Immature natural killer cell (primary cell): Measurements from ENCODE around the gene GFM1. TPM values are rescaled to one million over a fixed set of nuclear protein-coding genes. Genes with fewer than 3 reads are reported as not detected.

Experiments used
- DNase-seq, 3 donors: peaks; one replicate each; pipeline ENCODE4 v3.0.0; 2022; ENCODE audit warnings: mixed read lengths in 1 of 3
- H3K27ac Mint-ChIP-seq, 6 donors: one replicate each; pipeline ENCODE4 v1.8.0; 2020; ENCODE audit warnings: mixed read lengths in 6 of 6, mild to moderate bottlenecking in 5 of 6, inconsistent platforms in 4 of 6, moderate library complexity in 3 of 6
- H3K27me3 Mint-ChIP-seq, 3 donors: one replicate each; pipeline ENCODE4 v1.8.0; 2020 to 2021; ENCODE audit warnings: low read depth in 3 of 3, mild to moderate bottlenecking in 3 of 3, mixed read lengths in 3 of 3, moderate library complexity in 3 of 3, inconsistent platforms in 1 of 3
- H3K36me3 Mint-ChIP-seq, 3 donors: one replicate each; pipeline ENCODE4 v1.8.0; 2020; ENCODE audit warnings: mixed read lengths in 3 of 3, inconsistent platforms in 2 of 3, mild to moderate bottlenecking in 2 of 3
- H3K4me1 Mint-ChIP-seq, 2 donors: one replicate each; pipeline ENCODE4 v1.8.0; 2020; ENCODE audit warnings: inconsistent platforms in 2 of 2, mild to moderate bottlenecking in 2 of 2, mixed read lengths in 2 of 2, moderate library complexity in 1 of 2
- H3K4me3 Mint-ChIP-seq, 5 donors: one replicate each; pipeline ENCODE4 v1.8.0; 2020; ENCODE audit warnings: mild to moderate bottlenecking in 5 of 5, mixed read lengths in 5 of 5, inconsistent platforms in 3 of 5, moderate library complexity in 3 of 5
- H3K9me3 Mint-ChIP-seq, 6 donors: one replicate each; pipeline ENCODE4 v1.8.0; 2020; ENCODE audit warnings: mild to moderate bottlenecking in 6 of 6, mixed read lengths in 6 of 6, inconsistent platforms in 4 of 6, moderate library complexity in 3 of 6
- polyA plus RNA-seq, 3 donors: library from polyadenylated mRNA; unstranded; fragments of 300-500 nt; fragmentation: Illumina TruSeq; gene quantifications; one replicate each; pipeline ENCODE4 v1.2.3, GENCODE V29; 2021

Gene GFM1
- polyA plus RNA-seq, 3 donors from 2014 or later, result 18.2 to 38.4 (median 31.8) TPM

- peaks cover 0 to 7% of the 10 kb centered on the region in 2 donors for H3K4me1 Mint-ChIP-seq
- no peak overlapping the region for H3K4me3 Mint-ChIP-seq
- peaks cover 0 to 3% (median 0%) of the 10 kb centered on the region in 6 donors for H3K9me3 Mint-ChIP-seq
- H3K27ac Mint-ChIP-seq, result no peak overlapping the region
- peaks cover 0 to 3% (median 0%) of the 10 kb centered on the region in 3 donors for H3K36me3 Mint-ChIP-seq
- H3K27me3 Mint-ChIP-seq, result peaks cover 0 to 1% (median 0%) of the 10 kb centered on the region in 3 donors
- DNase-seq, result no peak
Measured at GRCh38 chr3:158737976-158738615, 93.8 kb downstream of the GFM1 start.

GRCh38 chr3:158738653-158739052 lies 94.3 kb downstream of the GFM1 start:
- DNase-seq, result no peak

GRCh38 chr3:158739078-158739477 lies 94.8 kb downstream of the GFM1 start:
- Mint-ChIP-seq H3K27ac (no peak overlapping the region), H3K36me3 (peaks cover 0 to 9% (median 0%) of the 10 kb centered on the region in 3 donors), H3K4me3 (no peak overlapping the region), H3K27me3 (peaks cover 0 to 1% (median 0%) of the 10 kb centered on the region in 3 donors), H3K9me3 (peaks cover 0 to 3% (median 0%) of the 10 kb centered on the region in 6 donors), H3K4me1 (peaks cover 0 to 7% of the 10 kb centered on the region in 2 donors)
- DNase-seq, result no peak

More at GRCh38 chr3:158738653-158739052, 94.3 kb downstream of the GFM1 start:
- peaks cover 0 to 3% (median 0%) of the 10 kb centered on the region in 6 donors for H3K9me3 Mint-ChIP-seq
- H3K27ac Mint-ChIP-seq, result no peak overlapping the region
- no peak overlapping the region for H3K4me3 Mint-ChIP-seq
- H3K27me3 Mint-ChIP-seq, result peaks cover 0 to 1% (median 0%) of the 10 kb centered on the region in 3 donors
- peaks cover 0 to 7% of the 10 kb centered on the region in 2 donors for H3K4me1 Mint-ChIP-seq
- peaks cover 0 to 5% (median 0%) of the 10 kb centered on the region in 3 donors for H3K36me3 Mint-ChIP-seq

- Mint-ChIP-seq H3K4me3 (no peak overlapping the region), H3K36me3 (peaks cover 0 to 9% (median 3%) of the 10 kb centered on the region in 3 donors), H3K27me3 (peaks cover 0 to 3% (median 1%) of the 10 kb centered on the region in 3 donors), H3K4me1 (peaks cover 0 to 7% of the 10 kb centered on the region in 2 donors), H3K27ac (no peak overlapping the region), H3K9me3 (peaks cover 0 to 3% (median 0%) of the 10 kb centered on the region in 6 donors)
- no peak for DNase-seq
Measured at GRCh38 chr3:158739661-158740060, 95.3 kb downstream of the GFM1 start.

Other genes starting within 250 kb of the GFM1 start
- 1 to 10 TPM in 2 of 3 donors, not detected in 1; 2.3 to 6.6 TPM for gene MLF1, start 73.3 kb upstream of the GFM1 start, polyA plus RNA-seq
- 10 to 100 TPM in 1 of 3 donors, 1 to 10 TPM in 2; 7.5 to 12.1 (median 9.5) TPM for gene LXN, start 28.1 kb downstream of the GFM1 start, polyA plus RNA-seq
- not detected for gene RARRES1, start 87.9 kb downstream of the GFM1 start, polyA plus RNA-seq
- gene MFSD1, start 157.5 kb downstream of the GFM1 start, polyA plus RNA-seq, result 100 to 1,000 TPM in 1 of 3 donors, 10 to 100 TPM in 2; 55.4 to 139 (median 61.8) TPM